GM12801 (cell line): Measurements from ENCODE around the gene FAM229B.

ENCODE experiments used
- CTCF ChIP-seq: IDR thresholded peaks from one replicate; pipeline ENCODE4 v1.5.1; 2011; ENCODE audit warnings: control low read depth; ENCODE audit not compliant: insufficient read length; ENCODE audit errors: extremely low read depth

Gene FAM229B

GRCh38 chr6:112085286-112086065 is 1.9 kb upstream of the FAM229B start:
- TF ChIP-seq CTCF: no peak

- TF ChIP-seq CTCF: no peak
Observed at GRCh38 chr6:112086744-112087135, 651 bp upstream of the FAM229B start.

GRCh38 chr6:112087916-112088315 is 525 bp downstream of the FAM229B start:
- TF ChIP-seq CTCF: no peak

- TF ChIP-seq CTCF: no peak
Observed at GRCh38 chr6:112096901-112097300, 9.5 kb downstream of the FAM229B start.

- no peak for TF ChIP-seq CTCF
Observed at GRCh38 chr6:112100561-112100960, 13.2 kb downstream of the FAM229B start.

- TF ChIP-seq CTCF: no peak
Observed at GRCh38 chr6:112106562-112106961, 19.2 kb downstream of the FAM229B start.

- no peak for TF ChIP-seq CTCF
Observed at GRCh38 chr6:112109262-112109661, 21.9 kb downstream of the FAM229B start.
